GM21529 (cell line): ENCODE measurements around the gene SEMA7A.
"Not testable (repeated sequence)": the region's sequence is repeated elsewhere in the genome, so short reads cannot be mapped to it uniquely, and the experiment has no call there.

Source experiments
- ATAC-seq: cut with Tn5 transposase; IDR thresholded peaks from one replicate; pipeline ENCODE4 v1.9.1; 2021; ENCODE audit not compliant: unreplicated experiment

The SEMA7A gene

GRCh38 chr15:74376226-74376625 is 57.5 kb downstream of the SEMA7A start:
- no peak for ATAC-seq

- no peak for ATAC-seq
Measured at GRCh38 chr15:74375303-74375693, 58.5 kb downstream of the SEMA7A start.

- no peak for ATAC-seq
Measured at GRCh38 chr15:74374648-74375302, 59.0 kb downstream of the SEMA7A start.

GRCh38 chr15:74373731-74374647 is 59.8 kb downstream of the SEMA7A start:
- peak; percentile 66 for ATAC-seq

- ATAC-seq: no peak
Measured at GRCh38 chr15:74373056-74373650, 60.6 kb downstream of the SEMA7A start.

- no peak for ATAC-seq
Measured at GRCh38 chr15:74370471-74370870, 63.3 kb downstream of the SEMA7A start.

- no peak for ATAC-seq
Measured at GRCh38 chr15:74369756-74370155, 64.0 kb downstream of the SEMA7A start.

GRCh38 chr15:74369084-74369745 is 64.5 kb downstream of the SEMA7A start:
- ATAC-seq: no peak

GRCh38 chr15:74368121-74368520 is 65.6 kb downstream of the SEMA7A start:
- ATAC-seq: no peak

- ATAC-seq: no peak
Measured at GRCh38 chr15:74367296-74367854, 66.4 kb downstream of the SEMA7A start, which contains the start of gene CYP11A1. Gene CYP11A1, minus strand, starts transcription at chr15:74367646. Its CDS starts 61 bp downstream, at chr15:74367585.

- ATAC-seq: no peak
Measured at GRCh38 chr15:74365598-74366445, 67.9 kb downstream of the SEMA7A start.

GRCh38 chr15:74364936-74365597 is 68.7 kb downstream of the SEMA7A start:
- no peak for ATAC-seq

- ATAC-seq: no peak
Measured at GRCh38 chr15:74362482-74362881, 71.3 kb downstream of the SEMA7A start.

- ATAC-seq: not testable (repeated sequence)
Measured at GRCh38 chr15:74360855-74361254, 72.9 kb downstream of the SEMA7A start.

GRCh38 chr15:74359376-74359775 is 74.4 kb downstream of the SEMA7A start:
- ATAC-seq: not testable (repeated sequence)
